Measurements from ENCODE around the gene PRKCA.

GRCh38 chr17:66750781-66751543 is 448.5 kb downstream of the PRKCA start:
- TF ChIP-seq, protein P1, sequence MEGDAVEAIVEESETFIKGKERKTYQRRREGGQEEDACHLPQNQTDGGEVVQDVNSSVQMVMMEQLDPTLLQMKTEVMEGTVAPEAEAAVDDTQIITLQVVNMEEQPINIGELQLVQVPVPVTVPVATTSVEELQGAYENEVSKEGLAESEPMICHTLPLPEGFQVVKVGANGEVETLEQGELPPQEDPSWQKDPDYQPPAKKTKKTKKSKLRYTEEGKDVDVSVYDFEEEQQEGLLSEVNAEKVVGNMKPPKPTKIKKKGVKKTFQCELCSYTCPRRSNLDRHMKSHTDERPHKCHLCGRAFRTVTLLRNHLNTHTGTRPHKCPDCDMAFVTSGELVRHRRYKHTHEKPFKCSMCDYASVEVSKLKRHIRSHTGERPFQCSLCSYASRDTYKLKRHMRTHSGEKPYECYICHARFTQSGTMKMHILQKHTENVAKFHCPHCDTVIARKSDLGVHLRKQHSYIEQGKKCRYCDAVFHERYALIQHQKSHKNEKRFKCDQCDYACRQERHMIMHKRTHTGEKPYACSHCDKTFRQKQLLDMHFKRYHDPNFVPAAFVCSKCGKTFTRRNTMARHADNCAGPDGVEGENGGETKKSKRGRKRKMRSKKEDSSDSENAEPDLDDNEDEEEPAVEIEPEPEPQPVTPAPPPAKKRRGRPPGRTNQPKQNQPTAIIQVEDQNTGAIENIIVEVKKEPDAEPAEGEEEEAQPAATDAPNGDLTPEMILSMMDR (IDR thresholded peaks at IDR 0.05) = no peak
- no peak for TF ChIP-seq POLR2A (IDR thresholded peaks at IDR 0.05)

Data from ovary (tissue), 3 donors.